Astrocyte (in vitro differentiated cells and primary cell): ENCODE results near the gene CCSER1.

Experiments
- CTCF ChIP-seq: IDR thresholded peaks from 2 replicates; pipeline ENCODE4 v1.5.1; 2011; ENCODE audit warnings: low read depth, mild to moderate bottlenecking, inconsistent platforms, low read length, moderate library complexity; ENCODE audit not compliant: insufficient read depth
- EZH2 ChIP-seq: IDR thresholded peaks from 2 replicates; pipeline ENCODE4 v1.6.1; 2012; ENCODE audit warnings: mild to moderate bottlenecking, low read length, inconsistent platforms; ENCODE audit not compliant: insufficient read depth

- no peak for TF ChIP-seq CTCF
- TF ChIP-seq EZH2: no peak
These were observed 776.8 kb downstream of the CCSER1 start for GRCh38 chr4:90904021-90904420.
